ENCODE results near the gene ADAMTS12. TPM values are rescaled to one million over a fixed set of nuclear protein-coding genes. Genes with fewer than 3 reads are reported as not detected.

The ADAMTS12 gene
- total RNA-seq, 1 experiment from 2014 or later = not detected

GRCh38 chr5:33743099-33743498 lies 148.7 kb downstream of the ADAMTS12 start:
- in situ Hi-C loops (cut with HindIII; ENCODE audit: low pct_unique_long_range_greater_than_20kb, low sequenced_read_pairs) = no loop called here
- no peak for DNase-seq (ENCODE audit: low read depth)

- in situ Hi-C loops (cut with HindIII; ENCODE audit: low pct_unique_long_range_greater_than_20kb, low sequenced_read_pairs) = no loop called here
- no peak for DNase-seq (ENCODE audit: low read depth)
Observed at GRCh38 chr5:33742181-33742580, 149.6 kb downstream of the ADAMTS12 start.

- in situ Hi-C loops (cut with HindIII; ENCODE audit: low pct_unique_long_range_greater_than_20kb, low sequenced_read_pairs) = no loop called here
- no peak for DNase-seq (ENCODE audit: low read depth)
Observed at GRCh38 chr5:33738967-33739366, 152.8 kb downstream of the ADAMTS12 start.

DNA sequence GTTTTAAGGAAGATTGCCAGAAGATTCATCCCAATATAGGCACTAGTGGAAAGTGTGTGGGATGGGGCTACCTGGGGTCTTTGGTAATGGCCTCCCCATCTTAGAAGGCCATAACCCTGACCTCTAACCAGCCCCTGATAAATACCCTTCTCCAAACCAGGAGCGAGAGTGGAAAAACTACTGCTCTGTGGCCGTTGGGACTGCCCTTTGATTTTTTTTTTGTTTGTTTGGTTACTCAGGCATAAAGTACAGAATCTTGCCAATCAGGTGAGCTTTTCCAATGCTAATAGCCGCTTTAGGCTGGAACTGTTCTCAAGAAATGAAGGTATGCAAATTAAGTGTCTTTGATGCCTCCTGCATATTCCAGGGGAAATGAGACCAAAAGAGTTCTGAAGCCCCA lies 153.7 kb downstream of the ADAMTS12 start:
- DNase-seq (ENCODE audit: low read depth) = no peak
- in situ Hi-C loops (cut with HindIII; ENCODE audit: low pct_unique_long_range_greater_than_20kb, low sequenced_read_pairs) = no loop called here

- in situ Hi-C loops (cut with HindIII; ENCODE audit: low pct_unique_long_range_greater_than_20kb, low sequenced_read_pairs) = no loop called here
- no peak for DNase-seq (ENCODE audit: low read depth)
Observed at GRCh38 chr5:33737697-33738096, 154.1 kb downstream of the ADAMTS12 start.

DNA sequence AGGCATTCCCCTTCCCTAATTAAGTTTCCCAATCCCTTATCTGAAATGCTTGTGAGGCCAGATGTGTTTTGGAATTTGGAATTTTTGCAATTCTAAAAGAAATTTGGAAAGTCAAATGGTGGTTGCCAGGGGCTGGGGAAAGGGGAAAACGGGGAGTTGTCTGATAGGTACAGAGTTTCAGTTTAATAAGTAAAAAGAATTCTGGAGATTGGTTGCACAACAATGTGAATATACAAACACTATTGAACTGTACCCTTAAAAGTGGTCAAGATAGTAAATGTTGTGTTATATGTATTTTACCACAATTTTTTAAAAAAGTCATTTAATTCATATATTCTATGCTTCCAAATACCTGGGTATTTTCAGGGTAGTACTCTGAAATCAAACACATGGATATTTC lies 154.5 kb downstream of the ADAMTS12 start:
- DNase-seq (ENCODE audit: low read depth) = no peak
- in situ Hi-C loops (cut with HindIII; ENCODE audit: low pct_unique_long_range_greater_than_20kb, low sequenced_read_pairs) = no loop called here

DNA sequence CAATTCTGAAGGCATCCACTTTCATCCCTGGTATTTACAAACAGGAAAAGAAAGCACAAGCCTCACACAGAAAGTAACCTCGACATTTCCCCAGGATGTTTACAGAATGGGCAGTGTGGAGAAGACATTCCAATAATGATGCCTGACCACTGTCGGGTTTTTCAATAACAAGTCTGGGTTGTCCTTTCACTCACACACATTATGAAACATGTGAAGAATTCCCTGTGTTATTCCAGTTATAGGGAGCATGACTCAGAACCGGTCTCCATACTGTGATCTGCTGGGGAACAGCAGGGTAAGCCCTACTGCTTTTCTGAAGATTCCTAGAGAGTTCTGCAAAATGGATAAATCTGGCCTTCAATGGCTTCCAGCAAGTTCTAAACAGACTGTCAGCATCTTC lies 155.3 kb downstream of the ADAMTS12 start:
- in situ Hi-C loops (cut with HindIII; ENCODE audit: low pct_unique_long_range_greater_than_20kb, low sequenced_read_pairs) = no loop called here
- no peak for DNase-seq (ENCODE audit: low read depth)

- no peak for DNase-seq (ENCODE audit: low read depth)
- in situ Hi-C loops (cut with HindIII; ENCODE audit: low pct_unique_long_range_greater_than_20kb, low sequenced_read_pairs) = no loop called here
Observed at GRCh38 chr5:33735072-33735471, 156.7 kb downstream of the ADAMTS12 start.

- in situ Hi-C loops (cut with HindIII; ENCODE audit: low pct_unique_long_range_greater_than_20kb, low sequenced_read_pairs) = no loop called here
- no peak for DNase-seq (ENCODE audit: low read depth)
Observed at GRCh38 chr5:33734537-33734936, 157.3 kb downstream of the ADAMTS12 start.

DNA sequence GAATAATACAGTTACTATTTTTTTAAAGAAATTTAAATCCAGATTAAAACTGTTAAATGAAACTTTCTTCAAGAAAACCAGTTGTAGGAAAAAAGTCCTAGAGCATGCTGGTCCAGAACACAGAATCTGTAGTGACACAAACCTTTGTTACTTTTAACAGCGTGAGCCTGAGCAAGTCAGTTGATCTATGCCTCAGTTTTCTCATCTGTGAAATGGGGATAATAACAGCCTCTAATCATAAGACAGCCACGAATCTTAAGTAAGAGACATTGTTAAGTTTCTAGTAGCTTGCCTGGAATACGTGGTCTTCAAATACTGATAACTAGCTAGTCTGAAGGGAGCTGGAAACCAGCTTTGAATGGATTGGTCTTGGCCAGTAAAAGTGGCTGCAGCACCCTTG lies 158.6 kb downstream of the ADAMTS12 start:
- no peak for DNase-seq (ENCODE audit: low read depth)
- in situ Hi-C loops (cut with HindIII; ENCODE audit: low pct_unique_long_range_greater_than_20kb, low sequenced_read_pairs) = no loop called here

DNA sequence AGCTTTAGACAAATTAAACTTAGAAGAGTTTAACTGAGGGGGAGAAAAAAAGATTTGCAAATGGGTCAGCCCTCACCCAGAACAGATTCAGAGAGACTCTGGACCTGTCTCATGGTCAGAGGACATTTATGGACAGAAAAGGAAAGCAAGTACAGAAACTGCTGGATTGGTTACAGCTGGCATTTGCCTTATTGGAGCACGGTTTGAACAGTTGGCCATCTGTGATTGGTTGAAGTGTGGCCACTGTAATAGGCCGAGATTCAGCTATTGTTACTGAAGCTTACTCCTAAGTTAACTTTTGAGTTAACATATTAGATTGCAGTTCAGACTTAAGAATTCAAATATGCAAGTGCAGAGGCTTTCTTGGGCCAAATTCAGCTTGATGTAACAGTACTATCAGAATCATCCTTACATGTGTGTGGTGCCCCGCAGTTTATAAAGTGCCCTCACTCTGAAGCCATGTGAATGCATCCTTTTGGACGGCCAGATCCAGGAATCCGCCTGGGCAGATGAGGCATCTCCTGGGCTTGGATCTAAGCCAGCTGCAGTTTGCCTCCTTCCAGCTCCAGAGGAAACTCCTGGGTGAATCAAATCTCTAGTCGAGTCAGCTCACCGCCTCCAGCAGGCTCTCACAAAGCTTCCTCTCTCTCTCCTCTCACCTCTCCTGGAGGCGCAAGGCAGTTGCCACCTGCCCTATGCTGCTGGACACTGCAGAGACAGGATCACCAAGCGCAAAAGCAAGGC lies 165.2 kb downstream of the ADAMTS12 start:
- in situ Hi-C loops (cut with HindIII; ENCODE audit: low pct_unique_long_range_greater_than_20kb, low sequenced_read_pairs) = no loop called here
- no peak for DNase-seq (ENCODE audit: low read depth)

- no peak for DNase-seq (ENCODE audit: low read depth)
- in situ Hi-C loops (cut with HindIII; ENCODE audit: low pct_unique_long_range_greater_than_20kb, low sequenced_read_pairs) = no loop called here
Observed at GRCh38 chr5:33725806-33726205, 166.0 kb downstream of the ADAMTS12 start.

DNA sequence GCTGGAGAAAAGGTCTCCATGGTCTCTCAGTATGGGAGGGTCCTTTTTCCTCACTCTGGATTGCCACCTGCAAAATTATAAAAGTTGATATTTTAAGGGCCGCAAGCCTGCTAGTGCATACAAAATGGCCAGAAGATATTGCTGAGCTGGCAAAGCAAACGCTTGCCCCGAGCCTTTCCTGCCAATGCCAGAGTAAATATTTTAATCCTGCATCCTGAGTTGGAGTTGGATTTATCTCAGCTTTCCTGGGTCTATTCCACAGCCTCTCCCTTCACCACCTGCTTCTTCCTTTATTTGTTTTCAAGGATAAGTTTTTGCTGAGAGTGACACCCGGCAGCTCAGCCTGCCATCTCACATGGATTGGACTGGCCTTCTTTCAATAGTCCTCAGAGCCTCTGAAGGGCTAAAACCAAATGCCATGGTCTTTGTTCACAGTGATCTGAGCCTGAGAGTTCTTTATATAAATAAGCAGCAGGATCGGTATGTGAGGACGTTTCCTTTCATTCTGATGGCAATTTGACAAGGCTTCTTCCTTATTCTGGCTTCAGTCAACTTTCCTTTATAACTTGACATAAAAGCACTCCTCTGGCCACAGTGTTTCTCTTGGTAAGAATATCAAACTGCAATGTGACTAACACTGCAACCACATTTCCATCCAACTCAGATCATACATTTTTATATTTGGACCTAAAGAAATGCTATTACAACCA lies 170.1 kb downstream of the ADAMTS12 start:
- in situ Hi-C loops (cut with HindIII; ENCODE audit: low pct_unique_long_range_greater_than_20kb, low sequenced_read_pairs) = no loop called here
- no peak for DNase-seq (ENCODE audit: low read depth)

DNA sequence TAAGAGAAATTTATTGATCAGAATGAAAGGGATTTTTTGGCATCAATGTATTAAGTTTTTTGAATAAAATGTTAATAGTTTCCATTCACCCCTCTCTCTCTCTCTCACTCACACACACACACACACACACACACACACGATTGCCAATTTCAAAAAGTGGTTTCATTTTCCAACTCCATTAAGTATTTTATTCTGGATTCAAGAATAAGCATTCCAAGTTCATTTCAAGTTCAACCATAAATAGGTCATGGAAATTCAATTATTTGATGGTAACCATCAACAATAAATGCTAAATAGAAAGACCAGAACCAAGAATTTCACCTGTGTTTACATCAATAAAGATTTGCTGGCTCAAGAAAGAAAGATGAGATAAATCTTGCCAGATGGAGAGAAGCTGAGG lies 171.6 kb downstream of the ADAMTS12 start:
- in situ Hi-C loops (cut with HindIII; ENCODE audit: low pct_unique_long_range_greater_than_20kb, low sequenced_read_pairs) = no loop called here
- DNase-seq (ENCODE audit: low read depth) = no peak

- DNase-seq (ENCODE audit: low read depth) = no peak
- in situ Hi-C loops (cut with HindIII; ENCODE audit: low pct_unique_long_range_greater_than_20kb, low sequenced_read_pairs) = no loop called here
Observed at GRCh38 chr5:33719769-33720168, 172.0 kb downstream of the ADAMTS12 start.

GRCh38 chr5:33715661-33716060 lies 176.1 kb downstream of the ADAMTS12 start:
- in situ Hi-C loops (cut with HindIII; ENCODE audit: low pct_unique_long_range_greater_than_20kb, low sequenced_read_pairs) = no loop called here
- no peak for DNase-seq (ENCODE audit: low read depth)

- no peak for DNase-seq (ENCODE audit: low read depth)
- in situ Hi-C loops (cut with HindIII; ENCODE audit: low pct_unique_long_range_greater_than_20kb, low sequenced_read_pairs) = no loop called here
Observed at GRCh38 chr5:33713136-33713765, 178.5 kb downstream of the ADAMTS12 start.

- DNase-seq (ENCODE audit: low read depth) = no peak
- in situ Hi-C loops (cut with HindIII; ENCODE audit: low pct_unique_long_range_greater_than_20kb, low sequenced_read_pairs) = no loop called here
Observed at GRCh38 chr5:33712664-33713063, 179.1 kb downstream of the ADAMTS12 start.

DNA sequence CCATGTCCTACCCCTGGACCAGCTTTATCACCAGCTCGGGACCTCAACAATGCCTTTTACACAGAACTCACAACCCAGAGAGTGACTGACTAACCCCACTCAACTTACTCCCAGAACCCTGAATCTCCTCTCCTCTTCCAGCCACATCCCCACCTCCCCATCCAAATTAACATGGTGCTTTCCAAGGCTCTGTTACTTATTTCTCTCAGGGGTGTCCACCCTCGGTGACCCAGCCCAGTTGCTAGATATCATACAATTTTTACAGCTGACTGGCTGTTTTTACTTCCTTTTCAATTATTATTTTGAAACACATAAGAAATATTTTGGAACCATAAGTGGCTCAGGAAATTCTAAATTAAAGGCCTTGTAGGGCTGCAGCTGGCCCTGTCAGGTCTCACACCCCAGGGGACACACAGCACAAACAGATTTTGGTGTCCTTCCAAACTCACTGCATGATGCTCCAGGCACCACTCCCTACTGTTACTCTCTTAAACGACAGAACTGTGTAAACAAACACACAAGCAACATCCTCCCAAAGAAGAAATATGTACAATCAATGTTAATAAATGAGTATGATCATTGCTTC lies 180.6 kb downstream of the ADAMTS12 start:
- DNase-seq (ENCODE audit: low read depth) = no peak
- in situ Hi-C loops (cut with HindIII; ENCODE audit: low pct_unique_long_range_greater_than_20kb, low sequenced_read_pairs) = no loop called here
